ENCODE results near the gene GSC2. TPM values are rescaled to one million over a fixed set of nuclear protein-coding genes. Genes with fewer than 3 reads are reported as not detected.
A peak's percentile ranks its signal among the peaks of the same experiment; 100 is the strongest.

Gene GSC2
- total and polyA plus RNA-seq, 9 of the 15 experiments (the other 6 are each of a cell fraction or from before 2014, with no cell fraction given), result not detected

- TF ChIP-seq UBTF (IDR thresholded peaks at IDR 0.05; ENCODE audit: borderline replicate concordance in 1 of 2, low read depth in 2 of 2, low read length in 2 of 2) (no peak), HDAC2 (IDR thresholded peaks at IDR 0.05) (no peak), POLR2AphosphoS5 (IDR thresholded peaks at IDR 0.05; ENCODE audit: control insufficient read depth, insufficient read depth, low read depth, low read length) (no peak), DLX4 (CRISPR knock-in tag; IDR thresholded peaks at IDR 0.05) (no peak), TRIM25 (IDR thresholded peaks at IDR 0.05; ENCODE audit: borderline replicate concordance) (no peak), MIER1 (IDR thresholded peaks at IDR 0.05; ENCODE audit: low read depth) (no peak), PHB2 (IDR thresholded peaks at IDR 0.05; ENCODE audit: low read depth) (no peak), KAT7 (CRISPR knock-in tag; IDR thresholded peaks at IDR 0.05; ENCODE audit: borderline replicate concordance) (no peak), ZBTB40 (IDR thresholded peaks at IDR 0.05) (no peak), ZBTB40 (CRISPR knock-in tag; IDR thresholded peaks at IDR 0.05) (no peak), NR4A1 (CRISPR knock-in tag; IDR thresholded peaks at IDR 0.05) (peak; percentile 96), NR4A1 (tag; IDR thresholded peaks at IDR 0.05) (no peak), ZBTB1 (CRISPR knock-in tag; IDR thresholded peaks at IDR 0.05; ENCODE audit: borderline replicate concordance, low read depth) (no peak), NBN (IDR thresholded peaks at IDR 0.05; ENCODE audit: low read depth) (no peak)
Observed at GRCh38 chr22:19178657-19179496, 28.8 kb upstream of the GSC2 start, which contains the start of gene SLC25A1 (continued).

All from K562 (cell line).